GM12872 (cell line): ENCODE data around the gene PACSIN2.

Experiments used
- TF ChIP-seq, protein P1 (sequence below): IDR thresholded peaks from 3 replicates; pipeline ENCODE4 v1.5.1; 2011; ENCODE audit warnings: low read depth, mild to moderate bottlenecking, low read length, moderate library complexity; ENCODE audit not compliant: insufficient read depth

The PACSIN2 gene

GRCh38 chr22:42967005-42967404 is 47.9 kb downstream of the PACSIN2 start:
- TF ChIP-seq, protein P1, sequence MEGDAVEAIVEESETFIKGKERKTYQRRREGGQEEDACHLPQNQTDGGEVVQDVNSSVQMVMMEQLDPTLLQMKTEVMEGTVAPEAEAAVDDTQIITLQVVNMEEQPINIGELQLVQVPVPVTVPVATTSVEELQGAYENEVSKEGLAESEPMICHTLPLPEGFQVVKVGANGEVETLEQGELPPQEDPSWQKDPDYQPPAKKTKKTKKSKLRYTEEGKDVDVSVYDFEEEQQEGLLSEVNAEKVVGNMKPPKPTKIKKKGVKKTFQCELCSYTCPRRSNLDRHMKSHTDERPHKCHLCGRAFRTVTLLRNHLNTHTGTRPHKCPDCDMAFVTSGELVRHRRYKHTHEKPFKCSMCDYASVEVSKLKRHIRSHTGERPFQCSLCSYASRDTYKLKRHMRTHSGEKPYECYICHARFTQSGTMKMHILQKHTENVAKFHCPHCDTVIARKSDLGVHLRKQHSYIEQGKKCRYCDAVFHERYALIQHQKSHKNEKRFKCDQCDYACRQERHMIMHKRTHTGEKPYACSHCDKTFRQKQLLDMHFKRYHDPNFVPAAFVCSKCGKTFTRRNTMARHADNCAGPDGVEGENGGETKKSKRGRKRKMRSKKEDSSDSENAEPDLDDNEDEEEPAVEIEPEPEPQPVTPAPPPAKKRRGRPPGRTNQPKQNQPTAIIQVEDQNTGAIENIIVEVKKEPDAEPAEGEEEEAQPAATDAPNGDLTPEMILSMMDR = no peak

DNA sequence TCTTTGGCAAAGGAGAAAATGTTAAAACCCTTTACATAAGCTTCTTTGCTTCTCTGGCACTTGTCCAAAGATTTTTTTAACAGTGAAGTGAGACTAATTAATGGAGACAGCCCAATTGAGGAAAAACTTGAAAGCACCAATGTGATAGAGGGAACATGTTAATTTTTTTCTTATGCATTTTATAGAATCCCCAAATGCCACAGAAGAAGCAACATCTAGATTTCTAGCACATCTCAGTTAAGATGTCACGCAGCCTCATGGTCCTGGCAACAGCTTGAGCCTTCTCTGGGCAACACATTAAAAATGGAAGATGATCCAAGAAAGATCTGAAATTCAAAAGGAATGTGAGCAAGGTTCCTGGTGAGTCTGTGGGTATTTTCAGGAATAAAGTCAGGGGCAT is 48.5 kb downstream of the PACSIN2 start:
- TF ChIP-seq, protein P1 = no peak

- TF ChIP-seq, protein P1 = no peak
Observed at GRCh38 chr22:42964994-42965699, 49.8 kb downstream of the PACSIN2 start.

DNA sequence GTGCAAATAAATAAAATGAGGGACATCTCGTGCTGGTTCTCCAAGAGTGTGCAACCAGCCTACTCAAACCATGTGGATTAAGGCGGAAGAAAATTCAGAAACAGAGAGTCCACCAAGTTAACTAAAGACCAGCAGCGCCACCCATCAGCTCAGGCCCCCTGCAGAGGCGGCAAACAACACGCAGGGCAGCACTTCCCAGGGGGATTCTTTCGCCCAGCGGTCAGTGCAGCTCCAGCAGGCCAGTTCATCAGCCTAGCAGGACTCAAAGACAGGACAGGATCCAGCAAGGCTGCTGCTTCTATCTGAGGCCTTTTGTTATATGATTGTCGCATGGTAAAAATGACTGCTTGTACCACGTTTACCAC is 51.7 kb downstream of the PACSIN2 start:
- TF ChIP-seq, protein P1 = no peak

DNA sequence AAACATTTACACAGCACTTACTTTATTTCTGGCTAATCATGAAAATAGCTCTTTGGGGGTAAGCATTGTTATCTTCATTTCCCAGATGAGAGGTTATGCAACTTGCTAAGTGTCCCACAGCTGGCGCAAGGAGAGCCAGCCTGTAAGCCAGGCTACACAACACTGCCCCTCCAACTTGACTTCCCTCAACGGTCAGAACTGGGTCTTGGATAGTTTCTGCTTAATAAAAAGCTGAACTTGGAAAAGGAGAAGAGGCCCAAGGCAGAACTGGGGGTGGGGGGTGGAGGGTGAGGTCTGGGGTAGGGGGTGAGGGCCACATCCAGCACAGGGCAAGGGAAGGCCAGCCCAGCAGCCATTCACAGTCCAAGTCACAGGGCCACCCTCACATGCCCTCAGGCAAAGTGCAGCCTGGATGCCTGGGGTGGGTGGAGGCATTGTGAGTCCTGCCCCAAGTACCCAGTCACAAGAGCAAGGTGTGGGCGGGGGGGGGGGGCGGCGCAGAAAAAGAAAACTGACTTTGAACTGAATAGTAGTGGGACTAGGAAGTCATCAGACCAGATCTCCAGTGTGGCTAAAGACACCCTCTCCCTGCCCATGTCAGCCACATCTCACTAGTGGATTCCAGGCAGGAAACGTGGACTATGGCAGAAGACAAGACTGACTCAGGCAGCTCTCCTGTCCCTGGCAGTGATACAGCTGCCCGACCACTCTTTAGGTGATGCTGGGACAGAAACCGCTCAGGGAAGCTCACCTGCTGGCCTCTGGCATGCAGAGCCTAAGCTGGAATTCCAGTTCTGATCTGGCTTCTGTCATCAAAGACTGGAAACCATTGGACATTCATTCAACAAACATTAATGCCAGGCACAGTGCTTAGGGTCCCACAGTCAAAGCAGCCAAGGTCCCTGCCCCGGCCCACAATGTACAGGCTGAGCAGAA is 52.4 kb downstream of the PACSIN2 start:
- TF ChIP-seq, protein P1 = no peak

- TF ChIP-seq, protein P1 = no peak
Observed at GRCh38 chr22:42961810-42962209, 53.1 kb downstream of the PACSIN2 start.

GRCh38 chr22:42960531-42961399 is 54.2 kb downstream of the PACSIN2 start:
- TF ChIP-seq, protein P1 = no peak
